ENCODE results near the gene IL3RA. TPM values are rescaled to one million over a fixed set of nuclear protein-coding genes. Genes with fewer than 3 reads are reported as not detected.
"Not testable (repeated sequence)": the region's sequence is repeated elsewhere in the genome, so short reads cannot be mapped to it uniquely, and the experiment has no call there.

Gene IL3RA
- total and polyA plus RNA-seq, 5 donors from 2014 or later: 0.18 to 1.2 TPM; not detected in 3

DNA sequence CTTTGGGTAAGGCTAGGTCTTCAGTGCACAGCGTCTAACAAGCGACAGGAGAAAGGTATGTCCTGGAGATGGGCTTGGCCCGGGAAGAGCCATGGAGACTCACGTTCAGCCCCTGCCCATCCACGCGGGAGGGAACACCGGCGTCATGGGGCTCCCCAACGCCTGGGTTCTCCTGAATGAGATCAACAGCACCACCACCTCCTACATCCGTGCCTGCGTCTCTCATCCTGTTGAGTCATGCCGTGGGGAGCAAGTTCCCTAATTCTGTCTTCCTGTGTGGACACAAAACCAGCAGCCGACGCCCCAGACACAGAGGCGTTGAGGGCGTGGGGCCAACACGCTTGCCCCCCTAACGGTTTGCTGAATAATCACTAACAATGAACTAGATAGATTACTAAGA lies 20.1 kb upstream of the IL3RA start:
- Histone ChIP-seq H3K9me3 (ENCODE audit: control insufficient read depth in 2 of 2, low read length in 2 of 2) (no peaks in the 10 kb centered on the region), H3K27me3 (ENCODE audit: control insufficient read depth, insufficient read depth, low read length) (peaks cover under 1% of the 10 kb centered on the region), H3K4me1 (ENCODE audit: control insufficient read depth, insufficient read depth, low read length, poor library complexity, severe bottlenecking) (no peaks in the 10 kb centered on the region), H3K27ac (ENCODE audit: insufficient read depth, low read length, poor library complexity, severe bottlenecking) (no peak overlapping the region), H3K4me3 (ENCODE audit: low read depth, low read length) (no peak overlapping the region), H3K36me3 (ENCODE audit: control insufficient read depth, insufficient read depth, low read length) (no peaks in the 10 kb centered on the region)
- H3K27me3 Mint-ChIP-seq: peaks cover 12% of the 10 kb centered on the region
- DNase-seq (peak in 1 of 3 donors; percentile 19), ATAC-seq (ENCODE audit: low read depth in 2 of 2) (peak in 1 of 2 donors; percentile 52)
- H3K36me3 Mint-ChIP-seq: no peaks in the 10 kb centered on the region
- H3K9me3 Mint-ChIP-seq: peaks cover 0 to 4% (median 0%) of the 10 kb centered on the region in 7 donors
- H3K4me1 Mint-ChIP-seq: peaks cover 0 to 6% (median 2%) of the 10 kb centered on the region in 4 donors
- H3K27ac Mint-ChIP-seq: no peak overlapping the region
- H3K4me3 Mint-ChIP-seq: peak overlapping the region in 1 of 4 donors; percentile 26

DNA sequence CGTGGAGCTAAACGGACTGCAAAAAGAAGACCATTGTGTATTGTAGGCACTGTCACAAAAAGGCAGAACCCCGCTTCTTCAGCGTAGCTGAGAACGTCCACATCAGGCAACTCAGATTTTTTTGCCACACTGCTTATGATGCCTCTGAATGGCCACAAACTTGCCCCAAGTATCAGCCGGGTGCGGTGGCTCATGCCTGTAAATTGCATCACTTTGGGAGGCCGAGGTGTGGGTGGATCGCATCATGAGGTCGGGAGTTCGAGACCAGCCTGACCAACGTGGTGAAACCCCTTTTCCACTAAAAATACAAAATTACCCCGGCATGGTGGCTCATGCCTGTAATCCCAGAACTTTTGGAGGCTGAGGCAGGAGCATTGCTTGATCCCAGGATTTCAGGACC lies 14.9 kb upstream of the IL3RA start:
- Histone ChIP-seq H3K36me3 (ENCODE audit: control insufficient read depth, insufficient read depth, low read length) (no peaks in the 10 kb centered on the region), H3K9me3 (ENCODE audit: control insufficient read depth in 2 of 2, low read length in 2 of 2) (no peaks in the 10 kb centered on the region), H3K4me3 (ENCODE audit: low read depth, low read length) (no peak overlapping the region), H3K27ac (ENCODE audit: insufficient read depth, low read length, poor library complexity, severe bottlenecking) (no peak overlapping the region), H3K27me3 (ENCODE audit: control insufficient read depth, insufficient read depth, low read length) (peaks cover 2% of the 10 kb centered on the region), H3K4me1 (ENCODE audit: control insufficient read depth, insufficient read depth, low read length, poor library complexity, severe bottlenecking) (no peaks in the 10 kb centered on the region)
- ATAC-seq (ENCODE audit: low read depth in 2 of 2) (no peak), DNase-seq (no peak)
- no peak overlapping the region for H3K4me3 Mint-ChIP-seq
- no peak overlapping the region for H3K27ac Mint-ChIP-seq
- no peaks in the 10 kb centered on the region for H3K36me3 Mint-ChIP-seq
- H3K9me3 Mint-ChIP-seq: peaks cover 0 to 2% (median 0%) of the 10 kb centered on the region in 7 donors
- H3K4me1 Mint-ChIP-seq: peaks cover 0 to 4% (median 2%) of the 10 kb centered on the region in 4 donors
- peaks cover 11% of the 10 kb centered on the region for H3K27me3 Mint-ChIP-seq

DNA sequence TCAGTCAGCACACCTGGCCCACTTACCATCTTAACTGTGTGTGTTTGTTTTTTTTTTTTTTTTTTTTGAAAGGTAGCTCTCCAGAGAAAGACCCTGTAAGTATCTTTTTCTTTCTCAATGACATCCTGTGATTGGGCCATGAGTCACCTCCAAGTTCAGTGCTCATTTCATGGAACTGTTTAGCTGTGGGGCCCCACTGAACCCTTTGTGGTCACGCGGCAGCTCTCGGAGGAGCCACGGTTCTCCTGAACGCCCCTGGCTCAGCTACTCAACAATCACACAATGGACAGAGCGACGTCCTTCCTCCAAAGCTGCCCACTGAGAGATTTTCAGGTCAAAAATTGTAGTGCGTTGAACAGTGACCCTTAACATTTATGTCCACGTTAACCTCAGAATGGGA lies 14.2 kb upstream of the IL3RA start:
- Histone ChIP-seq H3K4me3 (ENCODE audit: low read depth, low read length) (no peak overlapping the region), H3K4me1 (ENCODE audit: control insufficient read depth, insufficient read depth, low read length, poor library complexity, severe bottlenecking) (no peaks in the 10 kb centered on the region), H3K36me3 (ENCODE audit: control insufficient read depth, insufficient read depth, low read length) (no peaks in the 10 kb centered on the region), H3K9me3 (ENCODE audit: control insufficient read depth in 2 of 2, low read length in 2 of 2) (no peaks in the 10 kb centered on the region), H3K27me3 (ENCODE audit: control insufficient read depth, insufficient read depth, low read length) (peaks cover 2% of the 10 kb centered on the region), H3K27ac (ENCODE audit: insufficient read depth, low read length, poor library complexity, severe bottlenecking) (no peak overlapping the region)
- Mint-ChIP-seq H3K4me1 (peaks cover 0 to 4% (median 2%) of the 10 kb centered on the region in 4 donors), H3K27me3 (peaks cover 11% of the 10 kb centered on the region), H3K9me3 (peaks cover 0 to 2% (median 0%) of the 10 kb centered on the region in 7 donors), H3K36me3 (no peaks in the 10 kb centered on the region), H3K4me3 (no peak overlapping the region), H3K27ac (no peak overlapping the region)
- DNase-seq: no peak
- no peak for ATAC-seq (ENCODE audit: low read depth in 2 of 2)

DNA sequence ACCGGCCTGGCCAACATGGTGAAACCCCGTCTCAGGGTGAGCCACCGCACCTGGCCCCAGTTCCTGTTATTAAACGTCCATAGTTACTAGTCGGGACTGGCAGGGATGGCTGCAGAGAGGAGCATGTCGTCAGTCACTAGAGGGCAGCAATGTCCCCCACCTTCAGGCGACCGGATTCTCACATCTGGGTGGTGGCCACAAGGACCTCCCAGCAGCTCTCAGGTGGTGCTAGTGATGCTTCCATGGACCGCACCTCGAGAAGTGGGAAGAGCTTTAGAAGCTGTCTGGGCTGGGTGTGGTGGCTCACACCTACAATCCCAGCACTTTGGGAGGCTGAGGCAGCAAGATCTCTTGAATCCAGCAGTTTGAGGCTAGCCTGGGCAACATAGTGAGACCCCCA lies 13.3 kb upstream of the IL3RA start:
- H3K4me1 Mint-ChIP-seq: peaks cover 0 to 4% (median 2%) of the 10 kb centered on the region in 4 donors
- H3K4me3 ChIP-seq (ENCODE audit: low read depth, low read length): no peak overlapping the region
- H3K9me3 ChIP-seq (ENCODE audit: control insufficient read depth in 2 of 2, low read length in 2 of 2): no peaks in the 10 kb centered on the region
- peaks cover 11% of the 10 kb centered on the region for H3K27me3 Mint-ChIP-seq
- no peaks in the 10 kb centered on the region for H3K36me3 Mint-ChIP-seq
- DNase-seq (peak in 2 of 3 donors; percentile 2 to 75), ATAC-seq (ENCODE audit: low read depth in 2 of 2) (peak; percentile 62)
- peaks cover 2% of the 10 kb centered on the region for H3K27me3 ChIP-seq (ENCODE audit: control insufficient read depth, insufficient read depth, low read length)
- no peak overlapping the region for H3K4me3 Mint-ChIP-seq
- H3K36me3 ChIP-seq (ENCODE audit: control insufficient read depth, insufficient read depth, low read length): no peaks in the 10 kb centered on the region
- peaks cover 0 to 2% (median 0%) of the 10 kb centered on the region in 7 donors for H3K9me3 Mint-ChIP-seq
- H3K4me1 ChIP-seq (ENCODE audit: control insufficient read depth, insufficient read depth, low read length, poor library complexity, severe bottlenecking): no peaks in the 10 kb centered on the region
- H3K27ac ChIP-seq (ENCODE audit: insufficient read depth, low read length, poor library complexity, severe bottlenecking): no peak overlapping the region
- peak overlapping the region in 2 of 3 donors; percentile 20 to 34 for H3K27ac Mint-ChIP-seq

DNA sequence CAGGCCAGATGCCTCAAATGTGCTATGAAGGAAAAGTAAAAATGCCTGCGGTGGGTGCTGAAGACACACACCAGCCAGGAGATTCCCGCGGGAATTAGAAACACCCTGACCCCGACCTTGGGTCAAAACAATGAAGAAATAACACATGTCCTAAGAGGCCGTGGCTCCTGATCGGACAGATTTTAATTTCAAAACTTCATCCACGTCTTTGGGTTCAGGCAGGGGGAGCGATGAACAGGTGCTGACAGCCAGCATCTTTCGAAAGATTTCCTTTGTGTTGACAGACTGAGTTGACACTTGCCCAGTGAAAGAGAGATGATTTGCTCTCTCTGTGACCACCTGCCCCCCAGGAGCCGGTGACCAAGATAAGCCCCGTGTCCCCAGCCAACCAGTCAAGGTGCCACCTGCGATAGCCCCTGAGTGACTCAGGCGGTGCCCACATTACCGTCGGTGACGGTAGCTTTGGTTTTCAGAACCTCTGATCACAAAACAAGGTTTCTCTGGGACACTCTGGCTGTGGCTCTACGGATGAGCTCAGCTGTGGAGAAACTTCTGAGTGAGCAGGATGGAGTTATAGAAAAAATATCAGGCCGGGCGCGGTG lies 11.0 kb upstream of the IL3RA start:
- no peak overlapping the region for H3K27ac Mint-ChIP-seq
- Histone ChIP-seq H3K9me3 (ENCODE audit: control insufficient read depth in 2 of 2, low read length in 2 of 2) (no peaks in the 10 kb centered on the region), H3K36me3 (ENCODE audit: control insufficient read depth, insufficient read depth, low read length) (no peaks in the 10 kb centered on the region), H3K4me3 (ENCODE audit: low read depth, low read length) (no peak overlapping the region), H3K27ac (ENCODE audit: insufficient read depth, low read length, poor library complexity, severe bottlenecking) (no peak overlapping the region), H3K27me3 (ENCODE audit: control insufficient read depth, insufficient read depth, low read length) (peaks cover 2% of the 10 kb centered on the region), H3K4me1 (ENCODE audit: control insufficient read depth, insufficient read depth, low read length, poor library complexity, severe bottlenecking) (no peaks in the 10 kb centered on the region)
- peaks cover 6% of the 10 kb centered on the region for H3K27me3 Mint-ChIP-seq
- H3K4me3 Mint-ChIP-seq: no peak overlapping the region
- peaks cover 0 to 2% (median 0%) of the 10 kb centered on the region in 7 donors for H3K9me3 Mint-ChIP-seq
- ATAC-seq (ENCODE audit: low read depth in 2 of 2) (no peak), DNase-seq (no peak)
- H3K4me1 Mint-ChIP-seq: peaks cover 0 to 4% (median 2%) of the 10 kb centered on the region in 4 donors
- H3K36me3 Mint-ChIP-seq: no peaks in the 10 kb centered on the region

DNA sequence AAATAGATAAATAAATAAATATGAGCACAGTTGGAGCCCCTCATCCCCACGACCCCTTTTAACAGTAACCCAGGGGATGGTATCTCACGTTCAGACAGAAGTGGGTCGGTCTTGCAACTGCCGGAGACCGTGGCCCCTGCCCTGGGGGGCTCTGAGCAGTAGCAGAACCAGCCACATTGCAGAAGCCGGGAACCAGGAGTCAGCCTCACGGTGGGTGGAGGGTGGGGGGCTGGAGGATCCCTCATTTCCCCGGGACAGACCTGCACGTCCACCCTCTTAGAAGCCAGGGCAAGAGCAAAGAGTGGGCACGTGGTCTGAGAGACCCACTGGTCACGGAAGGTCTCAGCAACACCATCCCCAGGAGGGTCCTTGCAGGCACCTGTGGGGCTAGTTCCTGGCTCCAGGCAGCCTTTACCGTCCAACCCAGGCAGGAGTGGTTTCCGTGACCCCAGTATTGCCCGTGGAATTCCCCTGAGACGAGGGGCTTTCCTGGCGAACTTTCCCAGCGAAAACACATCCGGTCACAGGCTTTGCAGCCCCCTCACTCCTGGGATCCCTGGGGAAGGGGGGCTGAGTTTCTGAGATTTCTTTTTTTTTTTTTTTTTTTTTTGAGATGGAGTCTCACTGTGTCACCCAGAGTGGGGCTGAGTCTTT lies 8.8 kb upstream of the IL3RA start:
- no peak overlapping the region for H3K4me3 ChIP-seq (ENCODE audit: low read depth, low read length)
- Mint-ChIP-seq H3K27ac (no peak overlapping the region), H3K36me3 (no peaks in the 10 kb centered on the region), H3K9me3 (peaks cover 0 to 2% (median 0%) of the 10 kb centered on the region in 7 donors), H3K27me3 (peaks cover 9% of the 10 kb centered on the region), H3K4me3 (no peak overlapping the region), H3K4me1 (peaks cover 0 to 4% (median 2%) of the 10 kb centered on the region in 4 donors)
- no peaks in the 10 kb centered on the region for H3K27me3 ChIP-seq (ENCODE audit: control insufficient read depth, insufficient read depth, low read length)
- ATAC-seq (ENCODE audit: low read depth in 2 of 2) (no peak), DNase-seq (no peak)
- no peak overlapping the region for H3K27ac ChIP-seq (ENCODE audit: insufficient read depth, low read length, poor library complexity, severe bottlenecking)
- no peaks in the 10 kb centered on the region for H3K4me1 ChIP-seq (ENCODE audit: control insufficient read depth, insufficient read depth, low read length, poor library complexity, severe bottlenecking)
- H3K36me3 ChIP-seq (ENCODE audit: control insufficient read depth, insufficient read depth, low read length): no peaks in the 10 kb centered on the region
- no peaks in the 10 kb centered on the region for H3K9me3 ChIP-seq (ENCODE audit: control insufficient read depth in 2 of 2, low read length in 2 of 2)

DNA sequence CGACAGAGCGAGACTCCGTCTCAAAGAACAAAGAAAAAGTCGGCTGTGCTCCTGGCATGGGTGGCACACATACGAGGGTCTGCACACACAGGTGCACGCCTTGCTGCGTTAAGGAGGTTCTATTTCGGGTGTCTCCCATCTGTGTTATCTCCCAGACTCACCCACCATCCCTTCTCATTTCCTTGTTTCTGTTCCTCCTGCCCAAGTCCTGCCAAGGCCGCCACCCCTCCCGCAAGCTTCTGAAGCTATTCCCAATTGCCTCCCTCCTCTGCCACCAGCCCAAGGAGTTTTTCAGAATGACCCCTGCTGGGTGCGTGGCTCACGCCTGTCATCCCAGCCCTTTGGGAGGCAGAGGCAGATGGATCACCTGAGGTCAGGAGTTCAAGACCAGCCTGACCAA lies 6.0 kb upstream of the IL3RA start:
- H3K27ac Mint-ChIP-seq: no peak overlapping the region
- no peaks in the 10 kb centered on the region for H3K4me1 Mint-ChIP-seq
- Histone ChIP-seq H3K36me3 (ENCODE audit: control insufficient read depth, insufficient read depth, low read length) (no peaks in the 10 kb centered on the region), H3K27ac (ENCODE audit: insufficient read depth, low read length, poor library complexity, severe bottlenecking) (no peak overlapping the region), H3K27me3 (ENCODE audit: control insufficient read depth, insufficient read depth, low read length) (no peaks in the 10 kb centered on the region), H3K4me3 (ENCODE audit: low read depth, low read length) (no peak overlapping the region), H3K9me3 (ENCODE audit: control insufficient read depth in 2 of 2, low read length in 2 of 2) (no peaks in the 10 kb centered on the region), H3K4me1 (ENCODE audit: control insufficient read depth, insufficient read depth, low read length, poor library complexity, severe bottlenecking) (no peaks in the 10 kb centered on the region)
- ATAC-seq (ENCODE audit: low read depth in 2 of 2) (no peak), DNase-seq (no peak)
- H3K9me3 Mint-ChIP-seq: no peaks in the 10 kb centered on the region
- H3K36me3 Mint-ChIP-seq: no peaks in the 10 kb centered on the region
- peaks cover 4% of the 10 kb centered on the region for H3K27me3 Mint-ChIP-seq
- no peak overlapping the region for H3K4me3 Mint-ChIP-seq

DNA sequence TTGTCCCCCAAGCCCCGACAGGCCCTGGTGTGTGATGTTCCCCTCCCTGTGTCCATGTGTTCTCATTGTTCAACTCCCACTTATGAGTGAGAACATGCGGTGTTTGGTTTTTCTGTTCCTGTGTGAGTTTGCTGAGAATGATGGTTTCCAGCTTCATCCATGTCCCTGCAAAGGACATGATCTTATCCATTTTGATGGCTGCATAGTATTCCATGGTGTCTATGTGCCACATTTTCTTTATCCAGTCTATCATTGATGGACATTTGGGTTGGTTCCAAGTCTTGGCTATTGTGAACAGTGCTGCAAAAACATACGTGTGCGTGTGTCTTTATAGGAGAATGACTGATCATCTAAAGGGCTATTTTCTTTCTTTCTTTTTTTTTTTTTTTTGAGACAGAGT lies 4.2 kb upstream of the IL3RA start:
- H3K27me3 Mint-ChIP-seq; H3K4me3 Mint-ChIP-seq; DNase-seq; H3K27ac ChIP-seq (ENCODE audit: insufficient read depth, low read length, poor library complexity, severe bottlenecking); H3K9me3 ChIP-seq (ENCODE audit: control insufficient read depth in 2 of 2, low read length in 2 of 2); H3K4me3 ChIP-seq (ENCODE audit: low read depth, low read length); H3K36me3 Mint-ChIP-seq; H3K9me3 Mint-ChIP-seq; H3K27ac Mint-ChIP-seq; ATAC-seq (ENCODE audit: low read depth in 2 of 2); H3K36me3 ChIP-seq (ENCODE audit: control insufficient read depth, insufficient read depth, low read length); H3K27me3 ChIP-seq (ENCODE audit: control insufficient read depth, insufficient read depth, low read length): not testable (repeated sequence)
- H3K4me1 ChIP-seq (ENCODE audit: control insufficient read depth, insufficient read depth, low read length, poor library complexity, severe bottlenecking): peaks cover 11% of the 10 kb centered on the region
- peaks cover 0 to 12% (median 6%) of the 10 kb centered on the region in 4 donors for H3K4me1 Mint-ChIP-seq

Data from CD4-positive, CD25-positive, alpha-beta regulatory T cell (primary cell).